ENCODE data around the gene COL11A1. TPM values are rescaled to one million over a fixed set of nuclear protein-coding genes. Genes with fewer than 3 reads are reported as not detected.

Gene COL11A1
- total and polyA plus RNA-seq, 2 of the 4 experiments (the other 2 are of a cell fraction) = 4.6 to 5.2 TPM

- peak; percentile 30 for DNase-seq
- H3K4ac ChIP-seq (ENCODE audit: low read depth, low read length) = no peak overlapping the region
- H3K23ac ChIP-seq (ENCODE audit: low read depth, low read length) = 0 out of 2 replicates have a peak overlapping the region, but pooled peaks have one; percentile 25
- no TSS peak for BruUV-seq (replicated peaks)
- H3K9me3 ChIP-seq (ENCODE audit: control insufficient read depth, insufficient read depth, low read length) = no peaks in the 10 kb centered on the region
- H2BK120ac ChIP-seq (ENCODE audit: low read depth, low read length) = no peak overlapping the region
- no peaks in the 10 kb centered on the region for H3K4me1 ChIP-seq (ENCODE audit: control insufficient read depth, insufficient read depth, low read length)
- no peak overlapping the region for H2BK15ac ChIP-seq (ENCODE audit: low read depth, low read length)
- H4K8ac ChIP-seq (ENCODE audit: low read depth in 2 of 2, low read length in 2 of 2) = peak overlapping the region in 1 of 2 experiments; percentile 27; a peak in 1 of 4 replicates
- H2AFZ ChIP-seq (replicated peaks; ENCODE audit: low read length, poor library complexity) = peak overlapping the region; percentile 86
- H3K14ac ChIP-seq (replicated peaks; ENCODE audit: low read depth, low read length) = no peak overlapping the region
- no peak overlapping the region for H2BK20ac ChIP-seq (ENCODE audit: low read depth, low read length)
- dilution Hi-C loops (cut with HindIII; ENCODE audit: low sequenced_read_pairs, unreplicated experiment) = no loop called here
- no peak overlapping the region for H4K5ac ChIP-seq (ENCODE audit: low read depth, low read length)
- peak overlapping the region; percentile 17 for H2AK9ac ChIP-seq (replicated peaks; ENCODE audit: low read depth, low read length, poor library complexity)
- peak overlapping the region; percentile 55 for H3K4me3 ChIP-seq (ENCODE audit: insufficient read depth, low read depth, low read length)
- no peaks in the 10 kb centered on the region; a peak in 1 of 4 replicates for H3K79me1 ChIP-seq (ENCODE audit: low read depth in 1 of 2, low read length in 2 of 2)
- H3K27me3 ChIP-seq (ENCODE audit: control insufficient read depth, insufficient read depth, low read length) = peaks cover 2% of the 10 kb centered on the region
- no peaks in the 10 kb centered on the region for H3K36me3 ChIP-seq (ENCODE audit: control insufficient read depth, insufficient read depth, low read length)
- WGBS, 2 experiments (ENCODE audit: extremely low coverage in 2 of 2, insufficient read length in 1 of 2) = 0% methylated on average over 6 of the region's 23 CpGs; no CpG with 5 or more reads in 1 of the 2 experiments
- in situ Hi-C loops (cut with MboI; ENCODE audit: low sequenced_read_pairs) = no loop called here
- peak overlapping the region; percentile 5 for H2BK5ac ChIP-seq (ENCODE audit: low read depth, low read length, poor library complexity, severe bottlenecking)
- no peak overlapping the region for H2AK5ac ChIP-seq (ENCODE audit: low read depth, low read length)
- ChIA-PET POLR2A (ENCODE audit: unreplicated experiment) (no interaction called here), CTCF (interaction anchor here (1.0 to 1.7 kb wide), 6 partner anchors 8 to 408 kb away, joined by 3 to 15 read pairs (median 4); no protein-coding TSS in a partner anchor)
- no peak overlapping the region for H3K27ac ChIP-seq (ENCODE audit: insufficient read depth, low read length)
- peak overlapping the region; percentile 91 for H3K4me2 ChIP-seq (ENCODE audit: low read depth, low read length)
- no peak overlapping the region for H3K56ac ChIP-seq (ENCODE audit: extremely low read depth, insufficient read depth, low read length)
- ATAC-seq (ENCODE audit: low read depth) = peak; percentile 72
- intact Hi-C loops (cut with micrococcal nuclease) = loop anchor here (1.0 kb wide), 3 partner anchors 148 to 409 kb away; no protein-coding TSS in a partner anchor
- H3K9ac ChIP-seq (ENCODE audit: low read depth, low read length) = no peak overlapping the region
- no peaks in the 10 kb centered on the region for H3K9me1 ChIP-seq (ENCODE audit: insufficient read depth, low read length)
- no peak overlapping the region for H3K18ac ChIP-seq (ENCODE audit: low read depth, low read length)
- no peaks in the 10 kb centered on the region for H4K20me1 ChIP-seq (ENCODE audit: insufficient read depth, low read length)
- H4K91ac ChIP-seq (ENCODE audit: insufficient read depth, low read depth, low read length) = no peak overlapping the region
- TF ChIP-seq USF2 (IDR thresholded peaks at IDR 0.05; ENCODE audit: low read depth, low read length) = no peak
- TF ChIP-seq MXI1 (IDR thresholded peaks at IDR 0.05; ENCODE audit: borderline replicate concordance, low read depth, low read length) = no peak
- no peak for TF ChIP-seq ELK1 (IDR thresholded peaks at IDR 0.05; ENCODE audit: borderline replicate concordance, low read depth, low read length)
- TF ChIP-seq NFE2L2 (IDR thresholded peaks at IDR 0.05; ENCODE audit: low read depth, low read length) = no peak
- no peak for TF ChIP-seq RFX5 (IDR thresholded peaks at IDR 0.05; ENCODE audit: low read depth, low read length)
- TF ChIP-seq RAD21 (IDR thresholded peaks at IDR 0.05; ENCODE audit: low read length) = peak; percentile 53
- peak; percentile 54 for TF ChIP-seq CTCF (conservative IDR thresholded peaks at IDR 0.05; ENCODE audit: low read depth, low read length)
- peak; percentile 54 for TF ChIP-seq SMC3 (IDR thresholded peaks at IDR 0.05; ENCODE audit: low read depth, low read length)
- TF ChIP-seq FOS (IDR thresholded peaks at IDR 0.05; ENCODE audit: low read depth, low read length) = no peak
- no peak for TF ChIP-seq RCOR1 (IDR thresholded peaks at IDR 0.05; ENCODE audit: insufficient replicate concordance, low read length)
- no peak for TF ChIP-seq MAFK (IDR thresholded peaks at IDR 0.05; ENCODE audit: low read depth, low read length)
- no peak for TF ChIP-seq BHLHE40 (IDR thresholded peaks at IDR 0.05; ENCODE audit: low read depth, low read length)
- TF ChIP-seq POLR2A (IDR thresholded peaks at IDR 0.05; ENCODE audit: low read depth, low read length) = no peak
- TF ChIP-seq CEBPB (IDR thresholded peaks at IDR 0.05; ENCODE audit: low read depth, low read length) = 0 out of 2 replicates have a peak, but pooled peaks have one; percentile 7
Measured at GRCh38 chr1:103106426-103107341, 1.6 kb downstream of the COL11A1 start.

Data from IMR-90 (cell line).